HFF-Myc (cell line): Measurements from ENCODE around the gene CNNM1.

Experiments used
- DNase-seq: peaks from one replicate; pipeline ENCODE4 v3.0.0-alpha.2; 2011; ENCODE audit warnings: low read depth; ENCODE audit errors: extremely low read depth
- H3K4me3 ChIP-seq: replicated peaks from 2 replicates; pipeline ENCODE4 v1.5.1; 2011; ENCODE audit warnings: low read depth, mild to moderate bottlenecking, control low read depth, low read length
- TF ChIP-seq, protein P1 (sequence below): IDR thresholded peaks from 2 replicates; pipeline ENCODE4 v1.5.1; 2012; ENCODE audit warnings: mild to moderate bottlenecking, low read depth, low read length, control low read depth; ENCODE audit errors: missing control alignments

The CNNM1 gene

DNA sequence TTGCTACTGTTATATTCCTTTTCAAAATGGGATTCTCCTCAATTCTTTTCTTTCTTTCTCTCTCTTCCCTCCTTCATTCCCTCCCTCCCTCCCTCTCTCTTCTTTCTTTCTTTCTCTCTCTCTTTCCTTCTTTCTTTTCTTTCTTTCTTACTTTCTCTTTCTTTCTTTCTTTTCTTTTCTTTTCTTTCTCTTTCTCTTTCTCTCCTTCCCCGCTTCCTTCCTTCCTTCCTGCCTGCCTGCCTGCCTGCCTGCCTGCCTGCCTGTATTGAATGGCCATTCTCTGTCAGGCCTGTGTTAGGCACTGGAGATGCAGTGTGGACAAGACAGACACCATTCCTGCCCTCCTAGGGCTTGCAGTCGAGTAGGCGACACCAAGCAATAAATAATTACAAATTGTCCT is 11.5 kb downstream of the CNNM1 start:
- H3K4me3 ChIP-seq = no peak overlapping the region
- DNase-seq = no peak
- TF ChIP-seq, protein P1, sequence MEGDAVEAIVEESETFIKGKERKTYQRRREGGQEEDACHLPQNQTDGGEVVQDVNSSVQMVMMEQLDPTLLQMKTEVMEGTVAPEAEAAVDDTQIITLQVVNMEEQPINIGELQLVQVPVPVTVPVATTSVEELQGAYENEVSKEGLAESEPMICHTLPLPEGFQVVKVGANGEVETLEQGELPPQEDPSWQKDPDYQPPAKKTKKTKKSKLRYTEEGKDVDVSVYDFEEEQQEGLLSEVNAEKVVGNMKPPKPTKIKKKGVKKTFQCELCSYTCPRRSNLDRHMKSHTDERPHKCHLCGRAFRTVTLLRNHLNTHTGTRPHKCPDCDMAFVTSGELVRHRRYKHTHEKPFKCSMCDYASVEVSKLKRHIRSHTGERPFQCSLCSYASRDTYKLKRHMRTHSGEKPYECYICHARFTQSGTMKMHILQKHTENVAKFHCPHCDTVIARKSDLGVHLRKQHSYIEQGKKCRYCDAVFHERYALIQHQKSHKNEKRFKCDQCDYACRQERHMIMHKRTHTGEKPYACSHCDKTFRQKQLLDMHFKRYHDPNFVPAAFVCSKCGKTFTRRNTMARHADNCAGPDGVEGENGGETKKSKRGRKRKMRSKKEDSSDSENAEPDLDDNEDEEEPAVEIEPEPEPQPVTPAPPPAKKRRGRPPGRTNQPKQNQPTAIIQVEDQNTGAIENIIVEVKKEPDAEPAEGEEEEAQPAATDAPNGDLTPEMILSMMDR = no peak

DNA sequence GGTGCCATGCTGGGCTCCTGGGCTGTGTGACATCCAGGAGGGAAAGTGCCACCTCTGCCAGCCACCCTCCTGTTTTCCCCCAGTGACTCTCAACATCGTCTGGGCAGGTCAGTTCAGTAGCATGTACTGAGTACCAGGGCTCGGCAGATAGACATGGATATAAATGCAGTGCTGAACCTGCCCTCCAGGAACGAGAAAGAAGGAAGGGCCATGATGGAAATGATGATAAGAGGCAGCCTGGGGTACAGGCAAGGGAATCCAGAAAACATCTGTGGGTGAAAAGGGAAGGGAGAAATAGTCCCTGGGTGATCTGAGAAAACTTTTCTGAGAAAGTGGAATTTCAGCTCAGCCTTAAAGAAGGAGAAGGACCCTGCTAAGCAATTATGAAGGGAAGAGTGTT is 12.1 kb downstream of the CNNM1 start:
- H3K4me3 ChIP-seq = no peak overlapping the region
- TF ChIP-seq, protein P1 = no peak
- DNase-seq = no peak

DNA sequence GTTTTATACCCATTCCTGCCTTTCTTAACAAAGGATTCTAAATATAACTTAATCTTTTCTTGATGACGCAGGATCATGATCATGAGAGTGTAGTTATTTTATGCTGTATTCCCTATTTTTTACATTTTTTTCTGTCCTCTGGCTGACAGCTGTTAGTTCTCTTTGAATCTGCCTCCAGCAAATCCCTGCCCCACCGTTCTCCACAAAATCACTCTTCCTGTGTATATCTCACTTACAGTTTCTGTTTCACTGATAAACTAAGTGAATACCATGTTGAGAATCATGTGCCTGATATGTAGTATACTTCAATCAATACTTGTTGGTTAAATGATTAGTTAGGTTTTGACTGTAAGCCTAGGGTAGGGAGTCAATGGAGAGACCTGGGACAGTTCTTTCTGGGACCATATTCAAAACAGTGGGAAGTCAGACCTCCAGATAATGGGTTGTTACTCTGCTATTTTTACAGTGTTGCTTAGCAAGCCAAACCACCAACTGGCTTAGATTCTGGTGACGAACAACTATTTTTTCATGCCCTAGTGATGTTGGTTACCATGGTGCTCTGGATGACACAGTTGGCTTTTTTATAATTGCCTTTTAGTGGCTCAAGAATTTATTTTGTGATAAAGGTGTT is 12.8 kb downstream of the CNNM1 start:
- H3K4me3 ChIP-seq = no peak overlapping the region
- no peak for DNase-seq
- TF ChIP-seq, protein P1 = no peak

DNA sequence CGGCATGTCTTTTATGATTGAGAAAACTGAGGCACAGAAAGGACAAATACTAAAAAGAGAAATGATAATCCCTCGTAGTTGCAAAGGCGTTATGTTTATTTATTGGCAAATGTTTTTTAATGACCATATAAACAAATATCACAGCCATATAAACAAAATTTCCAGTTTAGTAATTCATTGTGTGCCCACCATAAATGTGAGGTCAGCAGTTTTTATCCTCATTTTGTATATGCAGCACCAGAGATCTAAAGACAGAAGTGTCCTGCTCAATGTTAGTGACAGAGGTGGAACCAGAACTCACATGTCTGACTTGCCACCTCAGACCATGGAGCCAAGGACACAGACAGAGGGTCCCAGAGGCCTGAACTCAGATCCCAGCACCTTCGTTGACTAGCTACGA is 14.1 kb downstream of the CNNM1 start:
- H3K4me3 ChIP-seq = no peak overlapping the region
- TF ChIP-seq, protein P1 = no peak
- no peak for DNase-seq

DNA sequence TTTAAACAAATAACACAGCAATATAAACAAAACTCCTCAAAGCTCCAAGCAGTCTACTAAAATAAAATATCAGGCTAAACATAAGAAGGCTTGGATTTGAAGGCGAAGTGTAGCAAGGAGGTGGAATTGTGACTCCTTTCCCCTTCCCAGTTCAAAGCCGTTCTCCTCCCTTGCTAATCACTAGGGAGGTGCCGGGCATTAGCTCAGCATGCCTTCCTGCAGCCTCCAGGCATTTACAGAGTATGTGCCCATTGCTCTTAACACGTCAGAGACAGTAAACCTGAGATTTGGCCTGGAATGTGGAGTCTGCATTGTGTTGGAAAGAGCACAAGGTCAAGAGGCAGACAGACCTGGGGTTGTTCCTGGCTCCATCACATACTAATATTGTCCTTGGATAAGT is 15.6 kb downstream of the CNNM1 start:
- TF ChIP-seq, protein P1 = no peak
- DNase-seq = no peak
- no peak overlapping the region for H3K4me3 ChIP-seq

DNA sequence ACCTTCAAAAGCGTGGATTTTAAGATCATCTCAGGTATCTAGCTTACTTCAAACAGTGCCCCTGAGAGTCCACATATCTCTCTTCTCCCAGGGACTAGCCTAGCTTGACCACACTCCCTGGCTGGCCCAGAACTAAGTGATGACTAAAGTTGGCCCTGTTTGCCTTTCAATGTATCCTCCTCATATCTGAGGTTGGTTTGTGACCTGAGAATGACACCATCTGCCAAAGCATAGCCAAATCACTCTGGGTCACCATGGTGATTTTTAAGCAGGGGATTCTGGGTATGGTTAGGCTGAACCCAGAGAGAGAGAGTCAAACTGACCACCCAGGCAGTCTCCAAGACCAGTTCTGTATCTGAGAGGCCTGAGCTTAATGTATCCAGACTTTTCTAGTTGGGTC is 16.2 kb downstream of the CNNM1 start:
- TF ChIP-seq, protein P1 = no peak
- no peak overlapping the region for H3K4me3 ChIP-seq
- DNase-seq = no peak

DNA sequence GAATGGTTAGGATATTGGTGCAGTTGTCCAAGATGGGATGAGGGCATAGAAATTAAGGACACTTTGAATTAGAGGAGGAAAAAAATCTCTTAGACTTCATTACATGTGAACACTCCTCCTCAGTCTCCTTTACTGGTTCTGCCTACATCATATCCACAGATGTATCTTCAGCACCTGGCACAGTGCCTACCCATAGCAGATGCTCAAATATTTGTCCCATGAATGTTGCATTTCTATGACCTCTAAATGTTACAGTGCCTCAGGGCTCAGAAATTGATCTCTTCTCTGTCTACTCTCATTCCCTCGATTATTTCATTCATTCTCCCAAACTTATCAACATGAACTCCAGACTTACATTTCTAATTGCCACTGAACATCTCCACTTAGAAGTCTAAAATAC is 17.1 kb downstream of the CNNM1 start:
- H3K4me3 ChIP-seq = no peak overlapping the region
- TF ChIP-seq, protein P1 = no peak
- peak; percentile 79 for DNase-seq
